Pons (tissue), 1 donor: ENCODE results near the gene MAPK9.

Source experiments
- DNase-seq: peaks from one replicate; pipeline ENCODE4 v3.0.0-alpha.2; 2016; ENCODE audit warnings: low spot score

The MAPK9 gene

GRCh38 chr5:180205916-180206315 is 86.0 kb downstream of the MAPK9 start:
- no peak for DNase-seq

- DNase-seq, result no peak
These were observed 87.5 kb downstream of the MAPK9 start for GRCh38 chr5:180204276-180204819.

- DNase-seq, result no peak
These were observed 88.8 kb downstream of the MAPK9 start for GRCh38 chr5:180202939-180203573.

GRCh38 chr5:180201051-180201987 is 90.6 kb downstream of the MAPK9 start:
- no peak for DNase-seq

GRCh38 chr5:180199390-180199789 is 92.5 kb downstream of the MAPK9 start:
- no peak for DNase-seq

GRCh38 chr5:180198208-180198607 is 93.7 kb downstream of the MAPK9 start:
- DNase-seq, result no peak

- no peak for DNase-seq
These were observed 94.7 kb downstream of the MAPK9 start for GRCh38 chr5:180197016-180197702.

GRCh38 chr5:180194410-180195345 is 97.2 kb downstream of the MAPK9 start:
- DNase-seq, result no peak

GRCh38 chr5:180193749-180194375 is 98.0 kb downstream of the MAPK9 start:
- DNase-seq, result no peak

GRCh38 chr5:180191716-180192115 is 100.2 kb downstream of the MAPK9 start:
- DNase-seq, result no peak

- no peak for DNase-seq
These were observed 104.1 kb downstream of the MAPK9 start for GRCh38 chr5:180187767-180188166.
